Measurements from ENCODE around the gene MICAL3. TPM values are rescaled to one million over a fixed set of nuclear protein-coding genes. Genes with fewer than 3 reads are reported as not detected.

Gene MICAL3
- total and polyA plus RNA-seq, 2 of the 8 experiments (the other 6 are each of a cell fraction or from before 2014, with no cell fraction given) = 8.3 to 41.8 TPM

GRCh38 chr22:17855572-17856290 is 168.6 kb downstream of the MICAL3 start (continued):
- TF ChIP-seq GABPA (IDR thresholded peaks at IDR 0.05; ENCODE audit: borderline replicate concordance, insufficient read depth, low read length) = no peak
- TF ChIP-seq CREB1 (IDR thresholded peaks at IDR 0.05) = no peak
